SKM-1 treated with dmso at 0.1 percent for 144 hours (cell line): Measurements from ENCODE around the gene TSFM.
"Not testable (repeated sequence)": the region's sequence is repeated elsewhere in the genome, so short reads cannot be mapped to it uniquely, and the experiment has no call there.

Experiments
- DNase-seq: peaks from one replicate; lab custom pipeline; 2025; ENCODE audit not compliant: unreplicated experiment; lab: John Stamatoyannopoulos, UW

Gene TSFM

DNA sequence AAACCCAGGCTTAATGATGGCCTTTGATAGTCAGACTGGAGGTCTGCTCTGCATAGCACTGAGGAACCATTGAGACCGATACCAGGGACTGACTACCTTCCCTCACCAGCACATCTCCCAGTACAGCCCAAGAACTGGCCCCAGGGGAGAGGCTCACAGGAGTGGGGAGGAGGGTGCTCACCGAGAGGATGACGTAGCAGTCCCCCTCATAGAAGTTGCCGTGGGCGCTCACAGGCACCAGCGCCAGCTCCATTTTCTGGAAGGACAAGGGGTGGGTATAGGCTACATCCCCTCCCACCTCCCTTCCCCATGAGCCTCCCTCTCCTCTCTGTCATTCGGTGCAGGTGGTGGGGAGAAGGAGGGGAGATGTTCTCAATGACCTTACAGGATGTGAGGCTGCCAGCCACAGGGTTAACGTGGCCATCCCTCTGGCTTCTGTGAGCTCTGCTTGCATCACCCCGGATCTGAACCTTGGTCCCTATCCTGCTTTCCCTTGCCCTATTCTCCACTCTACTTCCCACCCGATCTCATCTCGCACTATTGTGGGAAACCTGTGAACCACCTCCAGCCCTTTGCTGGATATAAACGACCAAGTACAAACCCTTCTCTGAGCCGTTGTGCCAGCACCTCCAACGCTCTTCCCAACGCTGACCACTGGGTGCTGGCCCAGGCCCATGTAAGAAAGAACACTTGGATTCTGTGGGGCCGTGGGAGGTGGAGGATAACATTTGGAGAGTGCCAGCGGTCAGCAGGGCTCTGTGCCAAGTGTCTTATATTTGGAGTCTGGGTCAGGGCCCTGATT is 31.6 kb downstream of the TSFM start:
- no peak for DNase-seq

DNA sequence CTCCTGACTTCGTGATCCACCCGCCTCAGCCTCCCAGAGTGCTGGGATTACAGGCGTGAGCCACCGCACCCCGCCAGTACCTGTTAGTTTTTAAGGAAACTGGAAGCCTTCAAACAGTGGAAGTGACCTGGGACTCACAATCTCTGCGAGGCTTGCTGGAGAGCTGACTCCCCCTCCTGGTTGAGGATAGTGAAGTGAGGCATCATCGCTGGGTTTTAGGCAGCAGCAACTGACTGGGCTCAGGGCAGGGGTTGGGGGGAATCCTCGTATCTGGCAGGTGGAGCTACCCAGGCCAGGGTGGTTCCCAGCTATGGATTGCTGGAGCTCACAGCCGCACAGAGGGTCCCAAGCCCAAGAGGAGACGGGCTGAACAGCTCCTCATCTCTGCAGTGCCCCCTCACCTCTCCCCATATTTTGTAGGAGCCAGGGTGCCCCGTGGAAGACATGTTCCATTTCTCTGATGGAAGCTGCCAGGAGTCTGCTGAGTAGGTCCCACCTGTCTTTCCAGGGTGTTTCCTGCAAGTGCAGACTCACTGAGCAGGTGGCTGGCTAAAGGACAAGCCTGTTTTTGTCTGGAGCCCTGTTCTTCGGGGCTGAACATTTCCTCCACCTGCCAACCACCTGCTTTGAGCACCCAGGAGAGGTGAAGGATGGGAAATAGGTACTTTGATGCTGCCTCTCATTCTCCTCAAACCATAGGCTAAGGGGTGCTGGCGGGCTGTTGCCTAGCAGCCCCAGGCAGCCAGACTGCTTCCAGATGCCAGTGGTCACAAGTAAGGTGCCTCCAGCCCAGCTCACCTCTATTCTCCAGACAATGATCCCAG is 32.8 kb downstream of the TSFM start:
- no peak for DNase-seq

DNA sequence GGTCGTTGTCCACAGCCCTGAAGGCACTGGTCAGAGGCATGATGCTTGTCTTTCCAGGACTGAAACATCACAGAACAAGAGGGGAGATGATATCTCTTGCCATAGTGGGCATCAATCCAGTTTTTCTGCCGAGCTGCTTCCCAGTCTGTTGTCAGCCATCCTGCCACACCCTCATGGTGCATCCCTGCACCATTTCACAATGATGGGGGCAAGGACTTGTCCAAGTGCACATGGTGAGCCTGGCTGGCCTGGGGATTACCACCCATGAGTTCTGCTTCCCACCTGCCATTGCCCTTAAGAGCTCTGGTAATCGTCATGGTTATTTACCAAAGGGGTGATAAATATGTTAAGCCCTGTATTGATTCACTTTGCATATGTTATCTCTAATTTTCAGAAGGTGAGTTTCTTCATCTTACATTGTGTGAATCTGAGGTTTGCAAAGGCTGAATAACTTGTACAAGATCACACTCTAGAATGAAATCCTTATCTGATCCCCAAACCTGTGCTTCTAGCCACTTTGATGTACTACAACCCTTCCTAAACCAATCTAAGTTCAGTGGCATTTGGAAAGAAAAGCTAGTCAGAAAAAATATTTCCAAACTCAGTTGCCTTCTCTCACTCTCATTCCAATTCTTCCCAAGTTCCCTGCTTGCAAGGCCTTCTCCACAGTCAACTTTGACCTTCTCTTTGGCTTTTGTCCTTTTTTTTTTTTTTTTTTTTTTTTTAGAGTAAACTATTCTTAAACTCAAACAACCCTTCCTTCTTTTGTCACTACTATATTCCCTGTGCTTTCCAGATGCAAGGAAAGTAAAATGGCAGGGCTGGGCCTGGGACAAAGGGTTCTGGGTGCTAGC is 33.6 kb downstream of the TSFM start:
- no peak for DNase-seq

DNA sequence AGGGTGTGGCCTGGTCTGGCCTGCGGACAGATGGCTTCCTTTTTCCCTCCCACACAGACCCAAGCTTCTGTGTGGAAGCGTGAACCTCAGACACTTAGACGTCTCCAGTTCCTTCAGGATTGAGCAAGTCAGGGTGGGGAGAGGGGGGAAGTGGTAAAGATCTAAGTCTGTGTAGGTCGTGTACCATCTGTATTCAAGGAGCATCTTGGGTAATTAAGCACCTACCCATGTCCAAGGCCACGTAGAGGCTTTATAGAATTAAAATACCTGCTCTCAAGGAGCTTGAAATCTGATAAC is 34.2 kb downstream of the TSFM start:
- DNase-seq = peak; percentile 61

DNA sequence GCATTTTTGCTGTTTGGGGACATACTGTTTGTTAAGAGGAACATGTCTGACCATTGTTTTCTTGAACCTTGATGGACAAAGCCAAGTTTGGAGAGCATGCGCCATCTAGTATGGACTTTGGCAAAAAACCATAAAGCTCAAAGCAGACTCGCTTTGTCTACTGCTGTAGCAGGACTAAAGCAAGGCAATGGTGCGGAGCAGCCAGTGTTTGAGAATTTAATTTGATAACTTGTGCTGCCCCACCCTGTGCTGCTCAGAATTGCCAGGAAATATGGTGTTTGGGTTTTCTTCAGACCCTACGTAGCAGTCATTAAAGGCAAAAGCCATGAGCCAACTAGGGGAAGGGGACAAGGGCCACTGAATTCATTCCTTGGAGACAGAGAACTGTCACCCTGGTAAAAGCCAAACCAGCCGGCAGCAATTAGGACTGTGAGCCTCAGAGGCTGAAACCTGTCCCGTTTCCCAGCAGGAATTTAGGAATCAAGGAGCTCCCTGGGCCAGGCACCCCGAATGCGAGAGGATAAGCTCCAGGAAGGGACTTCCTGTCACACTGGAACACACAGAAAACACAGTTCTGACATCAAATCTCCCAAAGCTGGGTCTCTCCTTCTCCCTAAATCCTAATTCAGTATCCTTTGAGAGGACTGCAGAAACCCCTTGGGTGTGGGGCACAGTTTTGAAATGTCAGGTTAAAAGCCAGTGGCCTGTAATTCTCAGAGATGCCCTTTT is 34.8 kb downstream of the TSFM start:
- DNase-seq = no peak

DNA sequence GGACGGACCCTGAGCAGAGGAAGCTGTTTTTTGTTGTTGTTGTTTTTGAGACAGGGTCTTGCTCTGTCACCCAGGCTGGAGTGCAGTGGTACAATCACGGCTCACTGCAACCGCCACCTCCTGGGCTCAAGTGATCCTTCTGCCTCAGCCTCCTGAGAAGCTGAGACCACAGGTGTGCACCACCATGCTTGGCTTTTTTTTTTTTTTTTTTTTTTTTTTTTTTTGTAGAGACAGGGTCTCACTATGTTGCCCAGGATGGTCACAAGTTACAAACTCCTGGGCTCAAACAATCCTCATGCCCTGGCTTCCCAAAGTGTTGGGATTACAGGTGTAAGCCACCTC is 35.4 kb downstream of the TSFM start:
- not testable (repeated sequence) for DNase-seq

DNA sequence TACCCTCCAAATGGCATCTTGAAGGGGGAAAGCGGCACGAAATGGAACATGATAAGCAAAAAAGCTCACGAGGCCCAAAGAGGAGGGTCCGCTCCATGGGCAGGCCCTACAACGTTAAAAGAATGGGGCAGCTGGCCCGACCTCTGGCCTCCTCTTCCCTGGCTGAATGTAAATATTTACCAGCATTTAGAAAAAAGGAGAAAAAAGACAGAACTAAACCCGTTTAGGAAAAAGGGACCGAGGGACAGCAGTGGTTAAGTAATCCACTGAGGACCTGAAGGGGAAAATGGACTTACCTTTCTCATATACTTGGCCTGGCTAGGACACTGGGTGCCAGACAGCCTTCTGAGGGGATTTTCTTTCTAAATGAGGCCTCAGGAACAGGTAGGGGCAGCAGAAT is 37.5 kb downstream of the TSFM start:
- not testable (repeated sequence) for DNase-seq

DNA sequence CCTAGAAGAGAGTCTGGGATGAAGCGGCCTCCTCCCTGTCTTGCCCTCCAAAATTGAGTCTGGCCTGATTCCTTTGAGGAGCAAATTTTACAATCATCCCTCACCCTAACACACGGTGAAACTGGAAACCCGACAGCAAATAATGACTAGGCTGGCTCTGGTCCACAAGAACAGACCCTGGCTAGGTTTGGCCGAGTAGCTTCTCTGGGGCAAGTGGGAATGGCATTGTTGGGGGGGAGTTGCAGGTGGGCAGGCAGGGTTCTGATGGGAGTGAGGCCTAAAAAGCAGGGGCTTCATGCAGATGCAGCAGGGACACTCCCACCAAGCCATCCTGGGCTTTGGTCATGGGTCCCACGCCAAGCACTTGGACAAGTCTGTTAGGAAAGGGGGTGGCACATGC is 38.4 kb downstream of the TSFM start:
- not testable (repeated sequence) for DNase-seq

DNA sequence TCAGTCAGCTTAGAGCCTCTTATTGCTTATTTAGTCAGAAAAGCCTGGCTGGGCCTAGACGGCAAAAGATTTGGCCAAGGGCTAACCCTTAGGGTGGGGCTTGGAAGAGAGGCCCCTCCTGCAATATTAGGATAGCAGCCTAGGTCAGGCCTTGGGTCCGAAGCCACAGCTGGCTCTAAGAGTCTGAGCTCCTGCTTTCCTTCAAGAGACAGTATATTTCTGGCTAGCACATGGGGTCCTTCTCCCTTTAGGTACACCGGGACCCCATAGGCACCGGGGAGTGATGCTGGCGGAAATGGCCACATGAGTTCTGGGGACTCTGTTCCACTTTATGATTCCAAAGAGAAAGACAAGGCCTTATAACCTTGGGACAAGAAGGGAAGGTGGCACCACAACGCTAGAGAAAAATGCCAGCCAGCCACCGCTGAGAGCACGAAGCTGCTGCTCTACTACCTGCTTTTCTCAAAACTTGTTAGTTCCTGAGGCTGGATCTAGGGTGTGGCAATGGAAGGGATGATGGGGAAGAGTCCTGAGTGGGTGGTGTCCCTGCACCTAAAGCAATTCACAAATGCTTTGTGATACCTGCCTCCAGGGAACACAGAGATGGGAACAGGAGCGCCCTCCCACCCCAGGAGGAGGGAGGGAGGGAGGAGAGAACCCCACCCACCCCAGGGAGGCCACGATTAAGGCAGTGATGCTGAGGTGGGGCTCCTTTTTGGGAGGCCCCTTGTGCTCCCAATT is 39.1 kb downstream of the TSFM start:
- no peak for DNase-seq

DNA sequence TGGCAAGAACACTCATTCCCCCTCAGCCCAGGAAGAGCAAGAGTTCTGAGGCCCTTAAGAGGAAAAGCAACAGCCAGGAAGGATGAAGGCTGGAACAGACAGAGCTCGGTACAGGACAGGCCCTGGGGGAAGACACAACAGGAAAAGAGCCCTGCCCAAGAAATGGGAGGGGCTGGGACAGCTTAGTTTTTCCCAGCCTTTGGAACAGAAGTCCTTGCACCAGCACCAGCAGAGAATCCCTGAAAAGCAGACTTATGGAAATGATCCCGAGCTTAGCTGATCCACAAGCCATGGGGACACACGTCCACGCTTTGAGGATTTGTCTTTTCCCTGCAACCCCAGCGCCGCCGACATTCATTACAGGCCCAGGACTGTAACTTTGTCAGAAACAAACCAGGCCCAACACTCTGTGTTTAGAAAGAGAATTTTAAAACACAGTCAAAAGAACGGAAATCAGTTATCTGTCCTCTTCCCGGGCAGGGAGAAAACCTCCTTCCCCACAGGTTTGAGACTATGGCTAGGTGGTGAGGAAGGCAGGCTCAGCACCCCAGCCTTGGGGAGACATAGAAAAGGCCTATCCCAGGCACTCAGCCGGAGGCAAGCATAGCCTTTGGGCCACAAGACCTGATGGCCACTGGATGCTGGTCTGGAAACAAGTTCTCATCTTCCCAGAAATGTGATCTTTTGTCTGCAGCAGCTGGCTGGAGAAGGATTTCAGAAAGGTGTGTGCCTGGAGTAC is 40.0 kb downstream of the TSFM start:
- no peak for DNase-seq

DNA sequence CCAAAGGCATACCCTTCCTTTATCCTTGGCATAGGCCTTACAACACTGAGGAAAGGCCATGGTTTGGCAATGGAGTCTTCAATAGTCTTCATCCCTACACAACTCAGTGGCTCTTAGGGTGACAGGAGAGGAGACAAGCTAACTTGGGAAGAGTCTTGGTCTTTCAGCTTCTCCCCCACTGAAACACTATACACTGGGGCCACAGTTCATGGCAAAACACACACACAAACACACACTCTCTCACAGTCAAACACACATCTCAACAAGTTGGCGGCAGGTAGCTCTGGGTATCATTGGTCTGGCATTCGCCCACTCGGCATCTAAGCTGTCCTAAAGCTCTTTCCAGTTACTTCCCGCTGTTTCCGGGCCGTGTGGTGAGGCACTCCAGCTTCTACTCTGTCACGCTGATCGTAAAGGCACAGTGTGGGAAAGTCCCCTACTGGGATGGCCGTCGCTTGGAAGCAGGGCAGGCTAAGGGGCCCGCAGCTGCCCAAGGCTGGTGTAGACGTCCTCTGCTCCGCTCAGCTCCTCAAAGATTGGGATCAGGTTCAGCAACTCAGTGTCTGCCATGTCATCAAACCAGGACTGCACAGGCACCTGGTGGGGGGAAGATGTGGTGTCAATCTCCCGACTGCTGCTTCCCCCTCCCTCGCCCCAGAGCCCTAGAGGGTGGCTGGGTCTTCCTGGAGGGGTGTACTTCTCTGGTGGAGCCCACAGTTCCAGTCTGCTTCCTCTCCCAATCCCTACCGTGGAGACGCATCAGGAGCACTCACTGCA is 40.7 kb downstream of the TSFM start:
- DNase-seq = no peak

DNA sequence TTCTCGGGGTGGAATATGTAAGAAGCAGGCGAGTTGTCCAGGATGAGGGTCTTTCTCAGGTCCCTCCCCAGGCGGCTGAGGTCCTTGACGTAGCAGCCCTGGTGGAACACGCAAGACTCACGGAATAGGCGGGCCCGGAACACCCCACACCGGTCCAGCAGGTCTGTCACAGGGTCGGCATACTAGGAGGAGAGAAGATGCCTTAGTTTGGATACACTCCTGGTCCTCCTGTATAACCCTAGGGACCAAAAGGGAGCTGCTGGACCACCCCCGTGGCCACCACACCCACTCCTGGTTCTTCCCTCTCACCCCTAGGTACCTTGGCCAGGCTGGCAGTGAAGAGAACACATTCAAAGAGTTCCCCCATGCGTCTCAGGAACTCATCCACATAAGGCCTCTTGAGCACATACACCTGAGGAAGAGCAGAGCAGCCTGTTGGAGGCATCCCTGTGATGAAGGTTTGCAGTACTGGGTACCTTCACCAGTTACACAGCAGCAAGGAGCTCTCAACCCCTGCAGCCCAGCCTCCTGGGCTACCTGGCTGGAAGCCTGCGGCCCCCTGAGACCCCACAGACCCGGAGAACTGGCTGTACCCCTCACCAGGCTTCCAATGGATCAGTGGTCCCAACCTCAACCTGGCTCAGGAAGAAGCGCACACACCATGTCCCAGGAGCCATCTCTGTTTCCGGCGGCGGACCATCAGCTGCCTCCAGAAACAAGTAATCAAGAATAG is 41.5 kb downstream of the TSFM start:
- no peak for DNase-seq

DNA sequence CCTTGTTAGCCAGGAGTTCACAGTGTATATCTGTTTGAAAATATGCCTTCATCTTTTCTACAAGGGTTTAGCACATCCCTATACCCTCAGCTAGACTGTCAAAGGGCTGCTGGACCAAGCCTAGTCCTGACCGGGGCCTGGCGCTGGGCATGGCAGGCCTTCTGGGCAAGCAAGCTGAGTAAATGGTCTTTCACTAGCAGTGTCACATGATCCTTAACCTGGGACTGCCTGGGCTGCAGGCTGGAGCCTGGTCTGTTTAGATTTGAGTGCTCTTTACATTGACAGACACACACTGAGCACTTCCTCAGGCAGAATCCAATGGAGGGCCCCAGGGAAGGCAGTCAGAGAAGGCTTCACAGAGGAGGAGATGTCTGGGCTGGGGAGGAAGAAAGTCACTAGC is 42.9 kb downstream of the TSFM start:
- DNase-seq = no peak

DNA sequence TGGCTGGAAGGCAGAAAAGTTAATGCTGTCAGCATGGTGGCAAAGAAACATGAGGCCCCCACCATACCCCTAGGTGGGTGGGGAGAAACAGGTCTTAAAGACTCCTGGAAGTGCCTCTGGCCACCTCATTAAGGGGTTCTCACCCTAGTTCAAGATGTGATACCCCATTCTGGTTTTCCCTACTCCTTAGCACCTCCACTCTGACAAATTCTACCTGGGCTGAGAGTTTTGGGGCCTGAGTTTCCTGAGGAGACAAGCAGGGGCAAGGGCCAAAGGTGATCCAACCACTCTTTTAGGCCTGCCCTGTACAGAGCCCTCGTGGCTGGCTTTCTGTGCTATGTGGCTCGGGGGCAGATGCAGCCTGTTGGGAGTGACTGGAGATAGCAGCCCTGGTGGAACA is 43.8 kb downstream of the TSFM start:
- no peak for DNase-seq

DNA sequence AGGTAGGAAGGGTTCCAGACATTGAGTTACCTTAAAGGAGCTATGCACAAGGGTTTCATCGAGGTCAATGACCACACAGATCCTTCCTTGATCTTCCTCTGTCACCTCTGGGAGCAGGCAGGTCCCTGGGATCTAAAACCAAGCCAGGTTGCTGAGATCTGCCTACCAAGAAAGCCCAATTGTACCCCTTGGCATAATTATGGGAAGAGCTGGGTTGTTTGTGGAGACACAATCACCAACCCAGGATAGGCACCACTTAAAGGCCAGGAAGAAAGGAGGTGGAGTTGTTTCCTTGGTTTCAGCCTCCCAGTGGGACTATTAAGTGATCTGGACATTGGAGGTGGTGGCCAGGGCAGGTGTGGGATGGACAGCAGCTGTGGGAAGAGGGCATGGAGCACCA is 44.4 kb downstream of the TSFM start:
- no peak for DNase-seq

DNA sequence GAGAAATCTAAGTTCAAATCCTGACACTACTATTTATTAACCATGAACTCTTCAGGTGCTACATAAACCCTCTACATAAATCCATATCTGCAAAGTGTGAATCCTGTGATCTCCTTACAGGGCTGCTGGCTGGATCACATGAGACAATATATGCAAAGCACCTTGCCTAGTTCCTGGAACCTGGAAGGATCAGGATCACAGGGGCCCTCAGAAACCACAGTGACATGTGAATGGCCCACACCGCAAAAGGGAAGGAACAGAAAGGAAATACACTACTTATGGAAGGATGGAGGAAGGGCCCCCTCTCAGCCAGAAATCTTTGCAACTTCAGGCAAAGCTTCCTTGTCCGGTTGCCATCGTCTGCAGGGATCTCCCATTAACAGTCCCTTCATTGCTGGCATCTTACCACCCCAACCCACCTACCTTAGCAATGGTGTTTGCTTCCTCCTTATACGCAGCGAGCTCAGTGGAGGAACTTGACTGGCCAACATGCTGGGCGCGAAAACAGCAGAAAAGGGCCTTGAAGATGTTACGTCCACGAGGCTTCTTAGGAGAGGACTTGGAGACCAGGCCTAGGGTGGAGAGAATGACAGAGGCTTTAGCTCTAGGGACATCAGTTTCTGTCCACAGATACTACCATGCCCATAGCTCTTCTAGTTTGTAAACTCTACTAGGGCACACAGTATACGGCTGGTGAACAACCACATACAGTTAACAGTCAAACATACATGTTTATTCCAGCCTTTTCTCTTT is 46.6 kb downstream of the TSFM start:
- DNase-seq = no peak

DNA sequence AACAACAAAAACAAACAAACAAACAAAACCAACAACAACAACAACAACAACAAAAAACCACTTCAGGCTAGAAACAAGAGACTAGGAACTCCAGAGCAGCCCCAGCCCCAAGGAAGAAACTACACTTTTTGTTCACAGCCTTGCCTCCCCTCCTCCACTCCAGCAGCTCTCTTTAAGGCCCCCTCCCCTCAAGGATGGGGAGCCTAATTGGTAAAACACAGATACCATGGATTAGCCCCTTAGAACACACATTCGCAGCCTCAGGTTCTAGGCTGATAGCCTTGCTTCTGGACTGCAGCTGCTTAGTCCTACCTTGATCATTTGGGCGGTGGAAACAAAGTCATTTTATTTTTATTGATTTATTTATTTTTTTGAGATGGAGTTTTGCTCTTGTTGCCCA is 47.8 kb downstream of the TSFM start:
- no peak for DNase-seq

DNA sequence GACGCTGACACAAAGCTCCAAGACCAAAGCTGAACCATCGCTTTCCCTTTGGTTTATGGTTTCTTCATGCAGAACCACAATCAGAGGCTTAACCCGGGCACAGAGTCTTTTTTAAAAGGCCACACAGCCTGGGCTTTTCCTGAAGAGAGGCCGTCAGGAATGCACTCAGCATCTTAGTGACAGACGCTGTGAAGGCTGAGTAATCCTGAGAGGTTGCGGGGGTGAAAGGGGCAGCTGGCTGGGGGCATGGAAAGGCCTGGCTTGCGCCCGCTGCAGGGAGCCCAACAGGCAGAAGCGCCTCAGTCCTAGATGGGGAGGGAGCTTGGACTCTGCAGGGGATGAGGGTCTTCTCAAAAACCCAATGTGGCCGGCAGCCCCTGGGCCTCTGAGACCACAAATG is 50.4 kb downstream of the TSFM start:
- no peak for DNase-seq
